Spinal cord (tissue), 10 donors: ENCODE measurements around the gene ACSF3. TPM values are rescaled to one million over a fixed set of nuclear protein-coding genes. Genes with fewer than 3 reads are reported as not detected.

ENCODE experiments used
- DNase-seq, 6 donors: peaks; one replicate each; pipeline versions ENCODE4 v3.0.0 to v3.0.0-alpha.2; 2013 to 2015; ENCODE audit warnings: low spot score in 6 of 6, low read depth in 4 of 6
- H3K27ac ChIP-seq: one replicate; pipeline ENCODE4 v1.5.1; 2013; ENCODE audit warnings: low read depth, low read length, control low read depth
- H3K27me3 ChIP-seq: one replicate; pipeline ENCODE4 v1.6.1; 2013; ENCODE audit warnings: low read length; ENCODE audit not compliant: control insufficient read depth, insufficient read depth
- H3K36me3 ChIP-seq: one replicate; pipeline ENCODE4 v1.6.1; 2013; ENCODE audit warnings: low read length; ENCODE audit not compliant: control insufficient read depth, insufficient read depth
- H3K4me1 ChIP-seq: one replicate; pipeline ENCODE4 v1.6.1; 2013; ENCODE audit warnings: low read length; ENCODE audit not compliant: control insufficient read depth, insufficient read depth
- H3K4me3 ChIP-seq: one replicate; pipeline ENCODE4 v1.5.1; 2013; ENCODE audit warnings: low read depth, low read length, control low read depth
- H3K9me3 ChIP-seq: one replicate; pipeline ENCODE4 v1.6.1; 2013; ENCODE audit warnings: low read length; ENCODE audit not compliant: control insufficient read depth, insufficient read depth
- WGBS: methylation state at CpG from one replicate; pipeline ENCODE4 v1.1.5; 2013; ENCODE audit warnings: missing lambda C conversion rate; ENCODE audit not compliant: insufficient coverage; 5-methylcytosine and 5-hydroxymethylcytosine counted together
- polyA plus RNA-seq, 2 donors: library from polyadenylated mRNA; unstranded; fragments of 120-200 nt; gene quantifications; one replicate each; pipeline ENCODE4 v1.2.1, GENCODE V29; 2013; ENCODE audit not compliant: insufficient read length in 2 of 2
- total RNA-seq, 2 donors: library from RNA; depleted of rRNA in 1 of 2; stranded (reverse); fragments of 120-200 nt in 1 of 2; fragments of >200 nt in 1 of 2; gene quantifications; one replicate each; pipeline versions ENCODE4 v1.2.3 to v1.2.4, GENCODE V29; 2013 to 2014
- donor health status: healthy.

ACSF3 gene
- total and polyA plus RNA-seq, 4 donors = 15.1 to 35.8 (median 29.0) TPM

DNA sequence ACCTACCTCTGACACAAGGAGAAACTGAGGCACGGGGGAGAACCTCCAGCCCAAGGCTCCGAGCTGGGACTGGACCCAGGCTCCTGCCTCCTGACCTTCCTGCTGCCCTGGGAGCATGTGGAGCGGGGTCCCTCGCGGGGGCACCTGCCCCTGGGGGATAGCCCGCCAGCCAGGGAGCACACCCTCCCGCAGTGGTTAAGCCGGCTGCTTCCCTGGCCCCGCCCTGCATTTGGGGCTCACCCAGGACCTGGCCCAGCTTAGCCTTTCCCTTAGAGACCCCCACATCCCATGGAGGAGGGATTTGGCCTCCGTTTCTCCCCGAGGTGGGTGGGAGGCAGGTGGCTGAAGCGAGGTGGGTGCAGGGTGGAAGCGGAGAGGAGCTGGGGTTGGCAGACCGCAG lies 76.1 kb downstream of the ACSF3 start:
- Histone ChIP-seq H3K36me3 (peaks cover 2% of the 10 kb centered on the region), H3K27me3 (peaks cover 12% of the 10 kb centered on the region), H3K4me1 (peaks cover 64% of the 10 kb centered on the region), H3K9me3 (no peaks in the 10 kb centered on the region), H3K27ac (no peak overlapping the region), H3K4me3 (no peak overlapping the region)
- 88% methylated on average over 9 of the region's 14 CpGs for WGBS
- no peak for DNase-seq

DNA sequence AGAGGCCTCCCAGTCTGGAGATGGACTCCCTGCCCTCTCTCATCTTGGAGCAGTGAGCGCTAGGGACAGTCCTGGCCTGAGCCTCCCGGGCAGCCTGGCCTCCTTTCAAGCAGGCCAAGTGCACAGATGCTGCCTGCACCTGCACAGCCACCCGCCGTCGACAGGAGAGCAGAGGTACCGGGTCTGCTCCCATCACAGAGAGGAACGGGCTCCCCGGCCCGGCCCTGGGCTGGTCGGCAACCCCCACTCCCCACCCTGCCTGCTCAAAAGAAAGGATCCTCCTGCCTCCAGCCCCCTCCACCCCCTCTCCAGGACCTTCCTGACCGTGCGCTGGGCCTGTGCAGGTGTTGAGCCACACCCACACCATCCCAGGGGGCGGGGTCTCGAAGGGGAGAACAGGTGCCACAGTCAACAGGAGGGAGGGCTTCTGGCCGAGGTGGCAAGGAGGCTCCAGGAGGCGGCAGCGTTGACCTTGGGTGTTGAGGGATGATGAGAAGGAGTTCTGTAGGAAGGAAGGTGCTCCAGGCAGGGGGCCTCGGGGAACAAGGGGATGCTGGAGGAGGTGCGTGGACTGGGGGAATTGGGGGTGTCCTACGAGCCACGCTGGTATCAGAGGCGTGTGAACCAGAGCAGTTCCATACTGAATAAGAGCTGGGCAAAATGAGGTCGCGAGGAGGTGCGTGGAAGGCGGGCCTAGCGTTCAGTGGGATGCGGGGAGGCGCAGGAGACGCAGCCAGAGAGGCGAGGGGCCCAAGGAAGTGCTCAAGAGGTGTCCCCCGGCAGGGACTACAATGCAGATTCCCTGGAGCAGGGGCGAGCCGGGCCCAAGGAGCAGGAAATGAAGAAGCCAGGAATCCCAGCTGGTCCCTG lies 76.9 kb downstream of the ACSF3 start:
- WGBS = 23% methylated on average over 30 of the region's 34 CpGs
- Histone ChIP-seq H3K4me3 (peak overlapping the region; percentile 11), H3K27me3 (peaks cover 12% of the 10 kb centered on the region), H3K36me3 (peaks cover 2% of the 10 kb centered on the region), H3K4me1 (peaks cover 69% of the 10 kb centered on the region), H3K27ac (no peak overlapping the region), H3K9me3 (no peaks in the 10 kb centered on the region)
- DNase-seq = peak in 1 of 6 donors; percentile 29

DNA sequence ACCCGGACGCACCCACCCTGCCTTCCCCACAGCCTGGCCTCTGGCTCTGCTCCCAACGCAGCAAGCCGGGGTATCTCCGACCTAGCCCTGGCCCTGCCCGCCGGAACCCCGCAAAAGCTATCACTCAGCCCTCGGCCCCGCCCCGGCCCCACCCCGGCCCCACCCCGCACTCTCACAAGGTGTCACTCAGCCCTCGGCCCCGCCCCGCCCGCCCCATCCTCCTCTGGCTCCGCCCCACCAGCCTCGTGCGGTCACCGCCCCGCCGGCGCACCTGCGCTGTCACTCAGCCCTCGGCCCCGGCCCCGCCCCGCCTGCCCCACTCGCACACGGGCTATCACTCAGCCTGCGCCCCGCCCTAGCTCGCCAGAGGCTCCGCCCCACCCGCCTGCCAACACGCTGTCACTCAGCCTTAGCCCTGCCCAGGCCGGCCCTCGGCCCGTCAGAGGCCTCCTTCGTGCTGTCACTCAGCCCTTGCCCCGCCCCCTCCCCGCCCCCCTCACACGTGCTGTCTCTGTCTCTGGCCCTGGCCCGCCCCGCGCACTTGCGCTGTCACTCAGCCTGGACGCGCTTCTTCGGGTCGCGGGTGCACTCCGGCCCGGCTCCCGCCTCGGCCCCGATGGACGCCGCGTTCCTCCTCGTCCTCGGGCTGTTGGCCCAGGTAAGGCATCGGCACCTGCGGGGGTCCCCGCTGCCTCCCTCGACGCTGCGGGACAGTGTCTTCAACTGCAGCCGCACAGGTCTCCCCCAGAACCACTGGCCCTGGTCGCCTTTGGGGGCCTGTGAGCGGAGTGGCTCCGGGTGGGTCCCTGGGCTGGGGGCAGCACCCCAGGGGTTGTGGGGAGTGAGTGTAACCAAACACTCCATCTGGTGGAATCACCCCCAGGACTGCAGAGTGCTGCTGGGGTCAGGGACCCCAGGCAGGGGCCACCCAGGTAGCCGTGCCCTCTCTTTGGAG lies 77.8 kb downstream of the ACSF3 start, which contains the start of gene CDH15:
CDH15 (plus strand) TSS at position 533 of the 955 bp plus-strand sequence; CDS start at position 617, 84 bp downstream.
- 5% methylated on average over 59 of the region's 74 CpGs for WGBS

DNA sequence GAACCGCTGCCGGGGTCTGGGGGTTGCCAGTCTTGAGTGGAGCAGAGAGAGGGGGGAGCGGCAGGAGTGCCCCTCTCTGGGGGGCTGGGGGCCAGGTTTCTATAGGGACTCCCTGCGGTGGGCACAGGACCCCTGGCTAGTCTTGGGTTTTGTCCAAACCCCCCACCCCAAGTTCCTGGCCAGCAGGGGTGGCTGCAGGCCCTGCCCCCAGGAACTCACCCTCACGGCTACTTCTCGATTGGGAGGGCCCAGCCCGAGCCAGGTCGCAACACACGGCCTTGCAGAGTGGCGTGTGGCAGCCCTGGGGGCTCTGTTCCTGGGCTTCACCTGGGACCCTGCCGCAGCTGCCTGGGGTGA lies 78.5 kb downstream of the ACSF3 start:
- Histone ChIP-seq H3K36me3 (peaks cover 2% of the 10 kb centered on the region), H3K27me3 (peaks cover 12% of the 10 kb centered on the region), H3K4me3 (no peak overlapping the region), H3K4me1 (peaks cover 74% of the 10 kb centered on the region), H3K9me3 (no peaks in the 10 kb centered on the region), H3K27ac (no peak overlapping the region)
- no peak for DNase-seq
- 74% methylated on average over 11 of the region's 11 CpGs for WGBS

More for the DNA sequence above, 77.8 kb downstream of the ACSF3 start, which contains the start of gene CDH15:
- DNase-seq = peak in 5 of 6 donors; percentile 71 to 98 (median 81)
- Histone ChIP-seq H3K27ac (no peak within 1 kb of the TSS), H3K27me3 (peaks cover 12% of the 10 kb centered on the region), H3K4me3 (peak within 1 kb of the TSS; percentile 11), H3K36me3 (peaks cover 2% of the 10 kb centered on the region), H3K9me3 (no peaks in the 10 kb centered on the region), H3K4me1 (peaks cover 77% of the 10 kb centered on the region)

DNA sequence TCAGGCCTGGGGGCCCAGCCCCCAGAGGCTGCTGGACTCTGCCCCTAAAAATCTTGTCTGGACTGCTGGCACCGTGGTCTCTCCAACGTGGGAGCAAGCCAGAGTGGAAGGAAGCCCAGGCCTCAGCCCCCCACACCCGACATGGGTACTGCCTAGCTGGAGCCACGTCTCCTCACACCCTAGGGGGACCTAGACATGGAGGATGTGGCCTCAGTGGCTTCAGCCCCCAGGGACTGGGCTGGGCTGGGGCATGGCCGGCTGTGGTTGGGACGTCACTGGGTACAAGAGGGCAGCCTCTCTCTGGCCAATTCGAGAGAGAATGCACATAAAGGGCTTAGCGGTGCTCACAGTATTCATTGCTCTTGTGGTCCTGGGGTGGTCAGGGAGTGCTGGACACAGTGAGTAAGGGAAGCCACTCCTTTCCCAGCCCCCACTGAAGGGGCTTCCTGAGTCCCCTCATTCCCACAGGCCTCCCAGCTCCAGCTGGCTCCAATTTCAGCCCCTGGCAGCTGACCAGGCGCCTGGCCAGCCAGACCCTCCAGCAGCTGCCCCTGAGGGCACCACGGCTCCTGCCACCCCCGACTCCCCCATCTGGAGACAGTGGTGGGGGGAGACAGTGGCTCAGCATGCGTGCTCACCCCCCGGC lies 79.0 kb downstream of the ACSF3 start:
- Histone ChIP-seq H3K4me3 (no peak overlapping the region), H3K9me3 (no peaks in the 10 kb centered on the region), H3K36me3 (peaks cover 2% of the 10 kb centered on the region), H3K27me3 (peaks cover 12% of the 10 kb centered on the region), H3K4me1 (peaks cover 69% of the 10 kb centered on the region), H3K27ac (no peak overlapping the region)
- DNase-seq = peak in 2 of 6 donors; percentile 36 to 53
- whole genome bisulfite sequencing = 32% methylated on average over 10 of the region's 13 CpGs

DNA sequence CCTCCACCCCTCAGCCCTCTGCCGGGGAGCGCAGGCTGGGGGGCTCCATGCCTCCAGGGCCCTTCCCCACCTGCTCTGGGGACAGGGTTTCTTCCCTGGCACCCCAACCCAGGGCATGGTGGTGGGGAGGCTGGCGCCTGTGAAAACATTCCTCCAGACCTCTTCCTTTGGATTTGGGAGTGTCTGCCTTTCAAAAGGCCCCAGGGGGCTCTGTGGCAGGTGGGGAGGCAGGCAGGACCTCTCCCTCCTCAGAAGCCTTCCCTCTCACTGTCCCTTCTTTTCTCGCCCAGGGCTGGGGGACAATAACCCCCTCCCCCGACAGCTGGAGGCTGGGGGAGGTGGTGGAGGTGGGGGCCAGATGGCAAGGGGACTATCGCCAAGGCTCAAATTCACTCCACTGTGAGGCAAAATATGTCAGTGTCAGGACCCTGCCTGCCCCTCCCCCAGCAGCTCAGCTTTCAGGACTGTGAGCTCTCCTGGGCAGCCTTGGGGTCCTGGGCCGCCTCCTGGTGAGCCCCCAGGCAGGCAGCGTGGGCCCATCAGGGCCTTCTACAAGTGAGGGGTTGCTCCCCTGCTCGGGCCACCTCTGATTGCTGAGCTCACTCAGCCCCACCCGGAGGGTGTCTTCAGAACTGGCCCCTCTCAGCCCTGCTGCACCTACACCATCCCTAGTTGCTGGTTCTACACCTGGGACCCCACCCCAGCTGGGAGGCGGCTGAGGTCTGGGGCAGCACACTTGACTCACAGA lies 79.7 kb downstream of the ACSF3 start:
- WGBS = 64% methylated on average over 5 of the region's 11 CpGs
- H3K27me3 ChIP-seq = peaks cover 12% of the 10 kb centered on the region

DNA sequence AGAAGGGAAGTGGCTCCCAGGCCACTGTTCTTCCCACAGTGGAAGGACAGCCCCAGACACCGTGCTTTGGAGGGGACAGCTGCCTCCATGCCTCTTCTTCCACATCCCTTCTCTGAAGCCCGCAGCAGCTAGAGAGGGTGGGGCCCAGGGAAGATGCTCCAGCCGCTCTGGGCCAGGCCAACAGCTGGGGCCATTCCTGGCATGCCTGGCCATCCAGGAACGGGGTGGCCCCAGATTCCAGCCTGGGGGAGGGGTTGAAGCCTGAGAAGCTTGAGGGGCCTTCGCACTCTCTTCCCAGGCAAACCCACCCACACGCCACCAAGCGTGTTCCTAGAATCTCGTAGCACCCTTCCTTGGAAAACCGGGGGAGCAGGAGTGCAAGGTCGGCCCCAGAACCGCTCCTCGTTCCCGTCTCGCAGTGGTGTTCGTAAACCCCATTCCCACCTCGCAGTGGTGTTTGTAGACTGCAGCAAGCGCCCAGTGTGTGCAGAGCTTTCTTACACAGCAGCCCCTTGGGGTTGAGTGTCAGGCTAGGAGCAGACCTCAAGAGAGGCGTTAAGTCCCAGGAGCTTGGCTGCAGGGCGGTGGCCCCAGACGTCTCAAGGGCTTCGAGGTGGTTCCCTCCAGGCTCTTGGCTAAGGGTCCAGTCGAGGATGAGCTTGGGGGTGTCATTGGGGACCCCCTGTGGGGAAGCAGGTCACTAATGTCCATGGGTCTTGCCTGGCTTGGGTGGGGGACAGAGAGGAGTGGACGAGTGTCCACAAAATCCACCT lies 80.6 kb downstream of the ACSF3 start:
- H3K27me3 ChIP-seq = peaks cover 10% of the 10 kb centered on the region

More for the DNA sequence above, 79.7 kb downstream of the ACSF3 start:
- Histone ChIP-seq H3K9me3 (no peaks in the 10 kb centered on the region), H3K27ac (no peak overlapping the region), H3K4me1 (peaks cover 66% of the 10 kb centered on the region), H3K4me3 (no peak overlapping the region), H3K36me3 (peaks cover 2% of the 10 kb centered on the region)
- no peak for DNase-seq

DNA sequence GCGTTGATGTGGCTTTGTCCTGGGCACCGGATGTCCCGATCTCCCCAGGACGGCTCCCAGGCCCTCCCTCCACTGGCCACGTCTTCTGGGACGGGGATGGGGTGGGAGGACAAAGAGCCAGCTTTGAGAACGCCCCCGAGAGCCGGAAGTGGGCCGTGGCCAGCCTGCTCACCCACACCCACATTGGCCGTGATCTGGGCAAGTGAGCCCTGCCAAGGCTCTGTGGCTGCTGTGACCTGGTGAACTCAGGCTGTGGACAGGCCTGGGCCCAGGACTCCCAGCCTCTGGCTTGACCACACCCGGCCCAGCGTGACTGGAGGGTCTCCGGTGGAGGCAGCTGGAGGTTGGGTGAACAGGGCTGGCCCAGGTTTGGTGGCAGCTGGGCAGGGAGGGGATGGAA lies 81.2 kb downstream of the ACSF3 start:
- no peak for DNase-seq
- Histone ChIP-seq H3K36me3 (peaks cover 8% of the 10 kb centered on the region), H3K4me3 (no peak overlapping the region), H3K27me3 (peaks cover 9% of the 10 kb centered on the region), H3K27ac (no peak overlapping the region), H3K4me1 (peaks cover 66% of the 10 kb centered on the region), H3K9me3 (no peaks in the 10 kb centered on the region)
- 78% methylated on average over 12 of the region's 14 CpGs for WGBS

More for the DNA sequence above, 80.6 kb downstream of the ACSF3 start:
- Histone ChIP-seq H3K9me3 (no peaks in the 10 kb centered on the region), H3K27ac (no peak overlapping the region), H3K36me3 (peaks cover 6% of the 10 kb centered on the region), H3K4me1 (peaks cover 66% of the 10 kb centered on the region), H3K4me3 (no peak overlapping the region)
- WGBS = 78% methylated on average over 19 of the region's 23 CpGs
- DNase-seq = no peak
